COLO829 (cell line): ENCODE data around the gene ZNF587B.
A peak's percentile ranks its signal among the peaks of the same experiment; 100 is the strongest.
"Not testable (repeated sequence)": the region's sequence is repeated elsewhere in the genome, so short reads cannot be mapped to it uniquely, and the experiment has no call there.

Source experiments
- DNase-seq: peaks from one replicate; pipeline ENCODE4 v3.0.0; 2012; ENCODE audit warnings: low spot score

ZNF587B gene

GRCh38 chr19:57819475-57820148 is 10.5 kb upstream of the ZNF587B start:
- DNase-seq = peak; percentile 87

GRCh38 chr19:57820599-57820998 is 9.5 kb upstream of the ZNF587B start:
- no peak for DNase-seq

- not testable (repeated sequence) for DNase-seq
Observed at GRCh38 chr19:57821095-57821494, 9.0 kb upstream of the ZNF587B start.

DNA sequence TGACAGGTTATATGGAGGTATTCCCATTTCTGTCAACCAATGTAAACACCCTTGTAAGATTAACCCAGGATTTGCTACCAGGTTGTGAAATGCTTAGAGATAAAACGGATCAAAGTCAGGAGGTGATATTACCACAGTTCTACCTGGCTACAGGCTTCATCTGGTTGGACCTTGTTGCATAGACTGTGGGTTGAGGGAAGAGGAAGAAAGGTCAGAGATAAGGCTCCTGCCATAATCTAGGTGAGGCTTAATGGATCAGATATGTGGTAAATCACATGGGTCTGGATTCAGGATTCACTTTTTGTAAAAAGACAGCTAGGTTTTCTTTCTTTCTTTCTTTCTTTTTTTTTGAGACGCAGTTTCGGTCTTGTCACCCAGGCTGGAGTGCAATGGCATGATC is 8.6 kb upstream of the ZNF587B start:
- not testable (repeated sequence) for DNase-seq

GRCh38 chr19:57823155-57823554 is 6.9 kb upstream of the ZNF587B start:
- DNase-seq = not testable (repeated sequence)

DNA sequence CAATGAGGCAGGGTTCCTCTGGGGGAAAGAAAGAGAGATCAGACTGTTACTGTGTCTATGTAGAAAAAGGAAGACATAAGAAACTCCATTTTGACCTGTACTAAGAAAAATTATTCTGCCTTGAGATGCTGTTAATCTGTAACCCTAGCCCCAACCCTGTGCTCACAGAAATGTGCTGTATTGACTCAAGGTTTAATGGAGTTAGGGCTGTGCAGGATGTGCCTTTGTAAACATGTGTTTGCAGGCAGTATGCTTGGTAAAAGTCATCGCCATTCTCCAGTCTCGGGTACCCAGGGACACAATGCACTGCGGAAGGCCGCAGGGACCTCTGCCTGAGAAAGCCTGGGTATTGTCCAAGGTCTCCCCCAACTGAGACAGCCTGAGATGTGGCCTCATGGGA is 6.5 kb upstream of the ZNF587B start:
- not testable (repeated sequence) for DNase-seq

- no peak for DNase-seq
Observed at GRCh38 chr19:57825511-57825910, 4.6 kb upstream of the ZNF587B start.

DNA sequence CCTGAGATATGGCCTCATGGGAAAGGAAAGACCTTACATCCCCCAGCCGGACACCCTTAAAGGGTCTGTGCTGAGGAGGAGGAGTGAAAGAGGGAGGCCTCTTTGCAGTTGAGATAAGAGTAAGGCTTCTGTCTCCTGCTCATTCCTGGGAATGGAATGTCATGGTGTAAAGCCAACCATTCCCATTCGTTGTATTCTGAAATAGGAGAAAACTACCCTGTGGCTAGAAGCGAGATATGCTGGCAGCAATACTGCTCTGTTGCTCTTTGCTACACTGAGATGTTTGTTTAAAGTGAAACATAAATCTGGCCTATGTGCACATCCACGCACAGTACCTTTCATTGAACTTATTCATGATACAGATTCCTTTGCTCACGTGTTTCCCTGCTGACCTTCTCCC is 783 bp upstream of the ZNF587B start:
- DNase-seq = no peak

DNA sequence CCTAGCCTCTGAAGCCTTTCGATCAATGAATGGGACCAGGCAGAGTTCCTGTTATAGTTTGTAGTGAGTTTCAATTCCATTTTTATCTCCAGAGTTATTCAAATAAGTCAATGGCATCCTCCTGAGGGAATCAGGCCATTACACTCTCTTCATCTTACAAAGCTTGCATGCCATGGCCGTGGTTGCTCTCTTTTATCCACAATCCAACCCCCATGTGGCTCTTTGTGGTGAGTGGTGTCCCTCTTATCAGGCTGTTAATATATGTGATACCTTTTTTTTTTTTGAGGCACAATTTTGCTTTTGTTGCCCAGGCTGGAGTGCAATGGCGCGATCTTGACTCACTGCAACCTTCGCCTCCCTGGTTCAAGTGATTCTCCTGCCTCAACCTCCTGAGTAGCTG is 6.9 kb downstream of the ZNF587B start:
- DNase-seq = not testable (repeated sequence)

DNA sequence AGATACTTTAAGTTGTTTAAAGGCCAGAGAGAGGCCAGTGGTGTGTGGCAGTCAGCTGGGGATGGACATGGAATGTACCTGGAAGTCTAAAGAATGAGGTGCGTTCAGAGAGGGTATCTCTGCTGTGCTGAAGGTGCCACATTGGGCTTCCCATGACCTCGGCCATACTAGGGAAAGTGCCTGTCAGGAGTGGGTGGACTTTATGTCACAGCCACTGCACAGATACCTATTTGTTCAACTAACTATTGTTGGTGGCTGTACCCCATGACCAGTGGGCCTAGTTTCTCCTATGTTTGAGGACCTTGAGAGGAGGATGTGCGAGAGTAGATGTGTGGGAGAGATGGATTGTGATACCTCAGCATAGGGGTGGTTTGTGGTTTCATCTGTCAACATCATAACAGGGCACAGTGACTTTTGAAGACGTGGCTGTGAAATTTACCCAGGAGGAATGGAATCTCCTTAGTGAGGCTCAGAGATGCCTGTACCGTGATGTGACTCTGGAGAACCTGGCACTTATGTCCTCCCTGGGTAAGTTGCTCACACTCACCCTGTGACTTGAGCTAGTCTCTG is 8.6 kb downstream of the ZNF587B start:
- DNase-seq = not testable (repeated sequence)

DNA sequence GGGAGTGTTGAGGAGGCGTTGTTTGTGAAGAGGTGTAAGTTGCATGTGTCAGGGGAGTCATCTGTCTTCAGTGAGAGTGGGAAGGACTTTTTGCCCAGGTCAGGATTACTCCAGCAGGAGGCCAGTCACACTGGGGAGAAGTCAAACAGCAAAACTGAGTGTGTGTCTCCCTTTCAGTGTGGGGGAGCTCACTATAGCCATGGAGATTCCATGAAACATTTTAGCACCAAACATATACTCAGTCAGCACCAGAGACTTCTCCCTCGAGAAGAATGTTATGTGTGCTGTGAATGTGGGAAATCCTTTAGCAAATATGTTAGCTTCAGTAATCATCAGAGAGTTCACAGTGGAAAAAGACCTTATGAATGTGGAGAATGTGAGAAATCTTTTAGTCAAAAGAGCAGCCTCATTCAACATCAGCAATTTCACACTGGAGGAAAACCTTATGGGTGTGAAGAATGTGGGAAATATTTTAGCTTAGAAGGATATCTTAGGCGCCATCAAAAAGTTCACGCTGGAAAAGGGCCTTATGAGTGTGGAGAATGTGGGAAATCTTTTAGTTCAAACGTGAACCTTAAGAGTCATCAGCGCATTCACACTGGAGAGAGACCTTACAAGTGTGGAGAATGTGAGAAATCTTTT is 11.1 kb downstream of the ZNF587B start:
- DNase-seq = no peak

- not testable (repeated sequence) for DNase-seq
Observed at GRCh38 chr19:57847164-57847563, 17.1 kb downstream of the ZNF587B start.

- not testable (repeated sequence) for DNase-seq
Observed at GRCh38 chr19:57849162-57849665, 19.1 kb downstream of the ZNF587B start.

DNA sequence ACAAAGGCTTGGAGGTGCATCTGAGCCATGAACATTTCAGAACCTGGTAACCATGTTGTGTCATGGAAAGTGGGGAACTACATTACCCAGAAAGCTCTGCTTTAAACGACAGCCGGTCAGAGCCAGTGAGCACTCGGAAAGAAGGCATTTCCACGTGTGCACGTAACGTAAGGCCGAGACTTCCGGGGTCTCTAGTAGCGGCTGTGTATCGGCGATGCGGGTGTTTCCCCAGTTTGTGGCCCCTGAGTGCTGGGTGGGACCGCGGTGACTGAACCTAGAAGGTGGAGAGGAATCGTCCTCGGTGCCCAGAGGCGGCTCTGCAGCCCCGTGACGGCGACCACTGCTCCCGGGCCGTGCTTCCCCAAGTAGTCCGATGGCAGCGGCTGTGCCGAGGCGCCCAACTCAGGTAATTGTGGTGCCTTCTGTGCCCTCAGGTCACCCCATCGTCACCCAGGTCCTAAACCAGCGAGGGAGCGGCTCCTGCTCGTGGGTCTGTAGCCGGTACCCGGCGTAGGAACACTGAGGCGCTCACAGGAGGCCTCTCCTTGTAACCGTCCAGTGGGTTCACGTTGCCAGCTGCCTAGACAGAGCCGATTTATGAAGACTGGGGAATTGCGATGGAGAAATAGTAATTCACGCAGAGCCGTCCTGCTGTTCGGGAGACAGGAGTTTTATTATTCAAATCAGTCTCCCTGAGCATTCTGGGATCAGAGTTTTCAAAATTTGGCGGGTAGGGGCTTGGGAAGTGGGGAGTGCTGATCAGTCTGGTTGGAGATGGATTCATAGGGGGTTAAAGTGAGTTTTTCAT is 19.8 kb downstream of the ZNF587B start, which contains the start of gene ZNF587:
TSS of gene ZNF587 (plus strand) at position 194 of the 808 bp plus-strand sequence. CDS start at position 374, 180 bp downstream.
- DNase-seq = peak; percentile 51

DNA sequence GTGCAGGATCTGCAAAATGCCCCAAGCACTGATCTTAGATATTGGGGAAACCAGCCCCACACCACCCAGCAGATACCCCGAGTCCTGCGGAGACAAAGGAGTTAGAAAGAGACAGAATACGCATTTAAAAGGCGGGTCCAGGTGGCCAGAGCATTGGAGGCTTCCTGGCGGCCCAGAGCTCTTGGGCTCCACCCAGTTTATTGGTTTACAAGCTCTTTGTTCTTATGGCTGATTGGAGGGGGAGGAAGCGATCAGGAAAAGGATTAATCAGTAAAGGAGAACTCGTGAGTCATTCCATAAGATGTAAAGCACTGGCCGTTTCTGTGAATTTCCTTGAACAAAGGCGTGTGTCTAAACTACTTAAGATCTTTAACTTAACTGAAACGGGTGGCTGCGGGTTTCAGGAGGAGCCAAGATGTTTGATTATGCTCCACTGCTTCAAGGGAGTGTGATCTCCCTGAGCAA is 20.5 kb downstream of the ZNF587B start:
- DNase-seq = no peak

DNA sequence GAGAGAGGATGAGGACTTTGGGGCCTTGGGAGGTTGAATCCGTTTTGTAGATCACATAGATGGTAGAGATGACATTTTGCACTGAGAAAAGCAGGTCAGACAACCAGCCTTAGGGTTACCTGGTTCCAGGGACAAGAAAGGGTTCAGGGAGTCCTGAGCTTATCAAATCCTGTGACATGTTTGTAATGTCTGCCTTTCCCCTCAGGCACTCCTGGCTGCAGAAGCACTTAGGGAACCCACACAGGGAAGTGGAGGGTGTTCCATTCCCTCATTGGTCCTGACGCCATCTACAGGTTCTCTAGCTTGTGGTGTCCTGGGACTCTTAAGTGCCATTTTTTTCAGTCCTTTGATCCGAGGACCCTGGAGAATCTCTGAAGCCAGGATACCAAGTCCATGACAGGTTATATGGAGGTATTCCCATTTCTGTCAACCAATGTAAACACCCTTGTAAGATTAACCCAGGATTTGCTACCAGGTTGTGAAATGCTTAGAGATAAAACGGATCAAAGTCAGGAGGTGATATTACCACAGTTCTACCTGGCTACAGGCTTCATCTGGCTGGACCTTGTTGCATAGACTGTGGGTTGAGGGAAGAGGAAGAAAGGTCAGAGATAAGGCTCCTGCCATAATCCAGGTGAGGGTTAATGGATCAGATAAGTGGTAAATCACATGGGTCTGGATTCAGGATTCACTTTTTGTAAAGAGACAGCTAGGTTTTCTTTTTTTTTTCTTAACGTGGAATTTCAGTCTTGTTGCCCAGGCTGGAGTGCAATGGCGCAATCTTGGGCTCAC is 21.9 kb downstream of the ZNF587B start:
- DNase-seq = not testable (repeated sequence)

- DNase-seq = not testable (repeated sequence)
Observed at GRCh38 chr19:57854117-57854516, 24.0 kb downstream of the ZNF587B start.

DNA sequence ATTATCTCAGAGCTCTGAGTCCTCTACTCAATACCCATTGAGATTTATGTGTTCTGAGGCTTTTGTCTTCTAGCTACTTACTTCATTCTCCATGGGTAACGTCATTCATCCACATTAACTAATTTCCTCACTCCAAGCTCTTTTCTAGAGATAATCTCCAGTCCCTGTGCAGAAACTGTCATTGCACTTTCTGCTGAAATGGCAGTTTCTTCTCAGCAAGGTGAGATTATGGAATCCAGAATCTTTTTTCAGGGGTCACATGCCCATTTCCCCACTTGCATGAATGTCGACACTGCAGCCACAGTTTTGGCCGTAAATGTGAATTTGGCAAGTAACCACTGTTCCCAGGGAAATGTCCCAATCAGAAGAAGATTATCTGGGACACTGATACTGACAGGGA is 32.3 kb downstream of the ZNF587B start:
- DNase-seq = not testable (repeated sequence)

- DNase-seq = no peak
Observed at GRCh38 chr19:57867868-57868492, 37.9 kb downstream of the ZNF587B start.

DNA sequence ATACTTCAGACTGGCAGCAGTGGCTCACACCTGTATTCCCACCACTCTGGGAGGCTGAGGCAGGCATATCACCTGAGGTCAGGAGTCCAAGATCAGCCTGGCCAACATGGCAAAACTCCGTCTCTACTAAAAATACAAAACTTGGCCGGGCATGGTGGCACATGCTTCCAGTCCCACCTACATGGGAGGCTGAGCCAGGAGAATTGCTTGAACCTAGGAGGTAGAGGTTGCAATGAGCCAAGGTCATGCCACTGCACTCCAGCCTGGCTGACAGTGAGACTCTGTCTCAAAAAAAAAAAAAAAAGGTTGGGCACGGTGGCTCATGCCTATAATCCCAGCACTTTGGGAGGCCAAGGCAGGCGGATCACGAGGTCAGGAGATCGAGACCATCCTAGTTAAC is 39.6 kb downstream of the ZNF587B start:
- not testable (repeated sequence) for DNase-seq

DNA sequence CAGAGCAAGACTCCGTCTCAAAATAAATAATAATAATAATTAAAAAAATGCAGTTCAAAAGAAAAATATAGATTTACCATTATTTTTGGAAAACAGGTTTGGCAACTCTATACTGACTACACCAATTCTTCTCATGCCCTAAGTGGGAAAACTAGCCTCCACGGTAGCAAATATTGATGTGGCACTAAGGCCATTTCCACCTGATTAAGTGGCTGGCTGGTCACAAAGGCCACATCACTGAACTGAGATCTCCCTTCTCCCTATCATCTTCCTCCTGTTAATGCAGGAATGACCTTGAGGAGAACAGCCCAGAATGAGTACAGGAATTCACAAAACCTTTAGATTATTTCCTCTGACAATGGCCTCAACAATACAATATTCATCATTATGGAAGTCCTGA is 40.1 kb downstream of the ZNF587B start:
- no peak for DNase-seq
